K562 (cell line): ENCODE results near the gene SMAP2. TPM values are rescaled to one million over a fixed set of nuclear protein-coding genes. Genes with fewer than 3 reads are reported as not detected.

Experiments used
- ARID1B ChIP-seq: fragments of 450-650 bp; IDR thresholded peaks from 2 replicates; pipeline ENCODE4 v1.6.1; 2016; ENCODE audit warnings: antibody characterized with exemption, mild to moderate bottlenecking, inconsistent platforms
- CCNT2 ChIP-seq: IDR thresholded peaks from 2 replicates; pipeline ENCODE4 v1.6.1; 2011; ENCODE audit warnings: borderline replicate concordance, low read depth, mild to moderate bottlenecking, moderate library complexity, mixed read lengths, low read length; ENCODE audit not compliant: insufficient read length; ENCODE audit errors: extremely low read depth
- CHD4 ChIP-seq: fragments of 200-600 bp; sonication (generic); IDR thresholded peaks from 3 replicates; pipeline ENCODE4 v1.6.1; 2012; ENCODE audit warnings: low read depth, mild to moderate bottlenecking, mixed read lengths, low read length, inconsistent platforms; ENCODE audit not compliant: insufficient read depth, insufficient replicate concordance, poor library complexity, severe bottlenecking
- E2F6 ChIP-seq, 2 experiments: IDR thresholded peaks; 2 replicates each; pipeline ENCODE4 v1.6.1; 2011; ENCODE audit warnings: borderline replicate concordance in 1 of 2, control low read depth in 1 of 2, low read depth in 1 of 2, low read length in 1 of 2, mild to moderate bottlenecking in 1 of 2, mixed read lengths in 1 of 2, moderate library complexity in 1 of 2; ENCODE audit not compliant: insufficient read depth in 1 of 2, insufficient read length in 1 of 2, poor library complexity in 1 of 2, severe bottlenecking in 1 of 2; ENCODE audit errors: extremely low read depth in 1 of 2
- ETV5 ChIP-seq: sonication (generic); formaldehyde crosslinking; IDR thresholded peaks from 2 replicates; pipeline ENCODE4 v1.4.0; 2020; ENCODE audit warnings: low read depth, mild to moderate bottlenecking, missing genetic modification reagents
- KDM4B ChIP-seq, 2 experiments: fragments of 450-650 bp in 1 of 2; sonication (generic) in 1 of 2; IDR thresholded peaks; 2 replicates each; pipeline ENCODE4 v1.6.1; 2016 to 2017; ENCODE audit warnings: borderline replicate concordance in 2 of 2, antibody characterized with exemption in 1 of 2, low read depth in 1 of 2, mild to moderate bottlenecking in 1 of 2
- MAX ChIP-seq: sonication (generic); formaldehyde crosslinking; IDR thresholded peaks from 2 replicates; pipeline ENCODE4 v1.9.0; 2022; ENCODE audit warnings: mild to moderate bottlenecking, missing genetic modification reagents
- MAZ ChIP-seq, 2 experiments: fragments of 450-650 bp in 1 of 2; sonication (generic) in 1 of 2; formaldehyde crosslinking; IDR thresholded peaks in 1 of 2; conservative IDR thresholded peaks in 1 of 2; 2 replicates each; pipeline versions ENCODE4 v1.4.0 to v1.5.0; 2020; ENCODE audit warnings: mild to moderate bottlenecking in 1 of 2, missing genetic modification reagents in 1 of 2
- MYC ChIP-seq, 2 experiments: fragments of 250-450 bp in 1 of 2; sonication (Bioruptor Pico) in 1 of 2; IDR thresholded peaks; 2 replicates each; pipeline versions ENCODE4 v1.5.1 to v1.6.1; 2012 to 2021; ENCODE audit warnings: low read depth in 2 of 2, borderline replicate concordance in 1 of 2, improper control_type of control experiment in 1 of 2, low read length in 1 of 2, mild to moderate bottlenecking in 1 of 2, moderate library complexity in 1 of 2
- NFXL1 ChIP-seq: fragments of 450-650 bp; formaldehyde crosslinking; IDR thresholded peaks from 2 replicates; pipeline ENCODE4 v1.4.0; 2021; ENCODE audit warnings: mild to moderate bottlenecking
- PHF8 ChIP-seq: fragments of 200-600 bp; sonication (generic); IDR thresholded peaks from 2 replicates; pipeline ENCODE4 v1.6.1; 2012; ENCODE audit warnings: mixed run types, mild to moderate bottlenecking, inconsistent platforms, low read length, moderate library complexity, borderline replicate concordance
- POLR2B ChIP-seq: fragments of 450-650 bp; IDR thresholded peaks from 2 replicates; pipeline ENCODE4 v1.6.1; 2018; ENCODE audit warnings: low read depth; ENCODE audit not compliant: partially characterized antibody
- RBM34 ChIP-seq: fragments of 200-400 bp; formaldehyde crosslinking; IDR thresholded peaks from 2 replicates; pipeline ENCODE4 v1.6.1; 2018; ENCODE audit warnings: low read length, borderline replicate concordance; ENCODE audit not compliant: insufficient read depth
- SAFB ChIP-seq: fragments of 200-400 bp; formaldehyde crosslinking; IDR thresholded peaks from 2 replicates; pipeline ENCODE4 v1.6.1; 2017; ENCODE audit warnings: low read depth, low read length, borderline replicate concordance
- SIN3A ChIP-seq, 2 experiments: fragments of 150-350 bp in 1 of 2; IDR thresholded peaks; 2 replicates each; pipeline ENCODE4 v1.6.1; 2011 to 2016; ENCODE audit warnings: borderline replicate concordance in 2 of 2, low read depth in 2 of 2, low read length in 2 of 2, mild to moderate bottlenecking in 2 of 2, moderate library complexity in 2 of 2; ENCODE audit not compliant: control insufficient read depth in 1 of 2
- SP1 ChIP-seq: sonication (generic); formaldehyde crosslinking; IDR thresholded peaks from 2 replicates; pipeline ENCODE4 v1.8.1; 2022; ENCODE audit warnings: mild to moderate bottlenecking, missing genetic modification reagents
- STAT5A ChIP-seq: IDR thresholded peaks from 2 replicates; pipeline ENCODE4 v1.6.1; 2012; ENCODE audit warnings: low read length, inconsistent platforms, borderline replicate concordance
- TARDBP ChIP-seq: fragments of 450-650 bp; IDR thresholded peaks from 2 replicates; pipeline ENCODE4 v1.6.1; 2016
- TBP ChIP-seq: optimal IDR thresholded peaks from 2 replicates; pipeline ENCODE3; 2011; ENCODE audit warnings: low read depth, low read length, improper control_type of control experiment
- ZBTB7A ChIP-seq: IDR thresholded peaks from 2 replicates; pipeline ENCODE4 v1.6.1; 2011; ENCODE audit warnings: low read depth, mild to moderate bottlenecking, low read length, moderate library complexity, borderline replicate concordance; ENCODE audit not compliant: control insufficient read depth
- ZNF780A ChIP-seq: fragments of 250-450 bp; sonication (Bioruptor Pico); IDR thresholded peaks from 2 replicates; pipeline ENCODE4 v1.5.0; 2021; ENCODE audit warnings: mild to moderate bottlenecking
- polyA plus RNA-seq, 8 experiments: library from polyadenylated mRNA; depleted of rRNA in 4 of 8; stranded (reverse) in 5 of 8; unstranded in 3 of 8; fragments of >200 nt; fragmentation: Nextera tagmentation in 2 of 8; fragmentation: Illumina TruSeq in 1 of 8; extraction: Ambion mirVana in 2 of 8; extraction: Trizol in 1 of 8; gene quantifications; 2 replicates each; pipeline versions ENCODE4 v1.2.1 to v1.2.3, GENCODE V29; 2011 to 2014; ENCODE audit warnings: inconsistent platforms in 1 of 8, missing spikeins in 1 of 8
- total RNA-seq, 7 experiments: library from RNA; depleted of rRNA in 6 of 7; stranded (reverse); fragments of >200 nt in 6 of 7; fragmentation: Illumina TruSeq in 2 of 7; extraction: Trizol in 2 of 7; gene quantifications; 2 replicates each; pipeline versions ENCODE4 v1.2.1 to v1.2.3, GENCODE V29; 2011 to 2021; ENCODE audit warnings: low replicate concordance in 1 of 7
- TF ChIP-seq, protein P1 (sequence below): fragments of 200-800 bp; sonication (Bioruptor generic); IDR thresholded peaks from 2 replicates; pipeline ENCODE4 v1.6.1; 2017; ENCODE audit warnings: missing genetic modification characterization, missing compliant biosample characterization

SMAP2 gene
- total and polyA plus RNA-seq, 9 of the 15 experiments (the other 6 are each of a cell fraction or from before 2014, with no cell fraction given) = 38.7 to 212 (median 94.1) TPM

DNA sequence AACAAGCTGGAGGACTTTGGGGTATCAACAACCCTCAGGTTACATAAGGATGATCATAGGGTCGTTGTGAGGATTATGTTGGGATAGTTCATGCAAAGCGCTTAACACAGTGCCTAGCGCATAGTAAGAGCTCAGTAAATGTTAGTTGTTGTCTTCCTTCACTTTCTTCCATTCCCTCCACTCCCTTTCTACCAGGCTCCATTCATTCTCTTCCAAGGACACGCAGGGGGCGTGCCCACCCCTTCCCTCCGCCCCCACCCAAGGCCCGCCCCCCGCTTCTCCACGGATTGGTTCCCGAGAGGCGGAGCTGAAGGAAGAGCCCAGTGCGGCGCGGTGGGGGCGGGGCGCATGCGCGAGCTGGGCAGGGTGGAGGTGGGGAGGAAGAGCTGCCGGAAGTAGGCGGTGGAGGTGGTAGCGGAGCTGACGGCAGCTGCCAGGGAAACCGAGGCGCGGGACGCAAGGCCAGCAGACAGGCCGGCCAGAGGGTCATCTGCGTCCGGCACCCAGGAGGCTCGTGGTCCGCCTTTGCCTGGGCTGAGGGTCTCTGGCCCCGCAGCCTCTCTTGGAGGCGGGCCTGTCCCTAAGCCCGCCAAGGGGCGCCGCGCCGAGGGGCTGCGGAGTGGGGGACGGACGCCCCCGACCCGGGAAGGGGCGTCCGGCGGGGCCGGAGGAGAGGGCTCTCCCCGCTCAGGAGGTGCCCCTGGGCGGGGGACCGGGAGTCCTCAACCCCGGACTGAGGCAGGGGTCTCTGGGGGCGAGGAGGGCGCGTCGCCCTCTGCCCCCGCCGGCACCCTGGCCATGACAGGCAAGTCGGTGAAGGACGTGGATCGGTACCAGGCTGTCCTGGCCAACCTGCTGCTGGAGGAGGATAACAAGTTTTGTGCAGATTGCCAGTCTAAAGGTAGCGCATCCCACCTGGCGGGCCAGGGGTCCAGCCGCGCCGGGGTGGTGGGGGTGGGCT, at the start of gene SMAP2 (continued):
- 0 out of 2 replicates have a peak, but pooled peaks have one; percentile 22 for TF ChIP-seq MAX (CRISPR knock-in tag)
- peak; percentile 82 for TF ChIP-seq TBP
- peak; percentile 83 for TF ChIP-seq POLR2B
- no peak for TF ChIP-seq RBM34
- peak; percentile 12 for TF ChIP-seq CCNT2
- TF ChIP-seq PHF8 = peak; percentile 75
- TF ChIP-seq ZBTB7A = peak; percentile 97
- TF ChIP-seq SP1 = peak; percentile 56; the same call in 1 of the 2 replicates
- TF ChIP-seq NFXL1 (CRISPR knock-in tag) = no peak
- no peak for TF ChIP-seq ARID1B
- peak in 1 of 2 experiments; percentile 12 for TF ChIP-seq E2F6 (IDR thresholded peaks at IDR 0.05; ENCODE audit: borderline replicate concordance in 1 of 2, extremely low read depth in 1 of 2, insufficient read depth in 1 of 2, insufficient read length in 1 of 2, low read depth in 1 of 2, low read length in 1 of 2, poor library complexity in 1 of 2, severe bottlenecking in 1 of 2)
- no peak for TF ChIP-seq SAFB
- peak; percentile 84 to 86; a peak in 2 of 4 replicates for TF ChIP-seq SIN3A (IDR thresholded peaks at IDR 0.05; ENCODE audit: borderline replicate concordance in 2 of 2, control insufficient read depth in 1 of 2, low read depth in 2 of 2, low read length in 2 of 2)
- TF ChIP-seq ETV5 = peak; percentile 86; the same call in 1 of the 2 replicates
- TF ChIP-seq TARDBP = no peak
- TF ChIP-seq KDM4B (IDR thresholded peaks at IDR 0.05; ENCODE audit: borderline replicate concordance in 2 of 2, low read depth in 1 of 2) = peak in 1 of 2 experiments; percentile 48; a peak in 1 of 4 replicates
- TF ChIP-seq CHD4 = peak; percentile 7
- TF ChIP-seq, protein P1, sequence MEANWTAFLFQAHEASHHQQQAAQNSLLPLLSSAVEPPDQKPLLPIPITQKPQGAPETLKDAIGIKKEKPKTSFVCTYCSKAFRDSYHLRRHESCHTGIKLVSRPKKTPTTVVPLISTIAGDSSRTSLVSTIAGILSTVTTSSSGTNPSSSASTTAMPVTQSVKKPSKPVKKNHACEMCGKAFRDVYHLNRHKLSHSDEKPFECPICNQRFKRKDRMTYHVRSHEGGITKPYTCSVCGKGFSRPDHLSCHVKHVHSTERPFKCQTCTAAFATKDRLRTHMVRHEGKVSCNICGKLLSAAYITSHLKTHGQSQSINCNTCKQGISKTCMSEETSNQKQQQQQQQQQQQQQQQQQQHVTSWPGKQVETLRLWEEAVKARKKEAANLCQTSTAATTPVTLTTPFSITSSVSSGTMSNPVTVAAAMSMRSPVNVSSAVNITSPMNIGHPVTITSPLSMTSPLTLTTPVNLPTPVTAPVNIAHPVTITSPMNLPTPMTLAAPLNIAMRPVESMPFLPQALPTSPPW (CRISPR knock-in tag) = peak; percentile 94
- no peak for TF ChIP-seq STAT5A
- TF ChIP-seq MAZ (CRISPR knock-in tag; conservative IDR thresholded peaks at IDR 0.05 in 1 of 2, IDR thresholded peaks at IDR 0.05 in 1 of 2) = peak; percentile 44 to 53
- TF ChIP-seq ZNF780A (CRISPR knock-in tag) = no peak
- TF ChIP-seq MYC (IDR thresholded peaks at IDR 0.05; ENCODE audit: low read depth, low read length) = peak; percentile 45
- no peak for TF ChIP-seq MYC (CRISPR knock-in tag; IDR thresholded peaks at IDR 0.05; ENCODE audit: borderline replicate concordance, low read depth)
